Activated T-helper 2 cell treated with anti-CD3 and anti-CD28 coated beads, Interferon-gamma antibody, Interleukin-2, Interleukin-4, amounts not matched to agents 10 μg/mL and 5 μg/mL and 100 μg/mL, durations not matched to agents 14 hours and 24 hours and 36 hours (primary cell): ENCODE results near the gene EPHX1. TPM values are rescaled to one million over a fixed set of nuclear protein-coding genes. Genes with fewer than 3 reads are reported as not detected.
A peak's percentile ranks its signal among the peaks of the same experiment; 100 is the strongest.

ENCODE experiments used
- DNase-seq: peaks from one replicate; pipeline ENCODE4 v3.0.0; 2021; ENCODE audit warnings: low spot score
- H3K27ac Mint-ChIP-seq: one replicate; pipeline ENCODE4 v1.8.0; 2021; ENCODE audit warnings: mixed read lengths
- H3K27me3 Mint-ChIP-seq: one replicate; pipeline ENCODE4 v1.8.0; 2021; ENCODE audit warnings: low read depth, mixed read lengths
- H3K36me3 Mint-ChIP-seq: one replicate; pipeline ENCODE4 v1.8.0; 2021; ENCODE audit warnings: low read depth, mixed read lengths
- H3K4me1 Mint-ChIP-seq: one replicate; pipeline ENCODE4 v1.8.0; 2021; ENCODE audit warnings: low read depth, mixed read lengths
- H3K4me3 Mint-ChIP-seq: one replicate; pipeline ENCODE4 v1.8.0; 2021; ENCODE audit warnings: low read depth, mild to moderate bottlenecking, moderate library complexity, mixed read lengths
- H3K9me3 Mint-ChIP-seq: one replicate; pipeline ENCODE4 v1.8.0; 2021; ENCODE audit warnings: mixed read lengths
- intact Hi-C: fragments of 100-400 bp; cut with micrococcal nuclease; formaldehyde crosslinking; loops from one replicate; pipeline ENCODE4 v1.15.1; 2023
- total RNA-seq: library from RNA; stranded (reverse); gene quantifications from 2 replicates; pipeline ENCODE4 v1.2.3, GENCODE V29; 2022

The EPHX1 gene
- total RNA-seq, 1 donor from 2014 or later, result 2.2 TPM

- H3K27ac Mint-ChIP-seq, result no peak overlapping the region
- no peak for DNase-seq
- H3K9me3 Mint-ChIP-seq, result no peaks in the 10 kb centered on the region
- peaks cover 15% of the 10 kb centered on the region for H3K4me1 Mint-ChIP-seq
- intact Hi-C loops, result no loop called here
- H3K36me3 Mint-ChIP-seq, result peaks cover 50% of the 10 kb centered on the region
- no peak overlapping the region for H3K4me3 Mint-ChIP-seq
- H3K27me3 Mint-ChIP-seq, result no peaks in the 10 kb centered on the region
These were observed 42.6 kb downstream of the EPHX1 start for GRCh38 chr1:225852413-225853124.

GRCh38 chr1:225853441-225853840 lies 43.5 kb downstream of the EPHX1 start:
- Mint-ChIP-seq H3K27ac (no peak overlapping the region), H3K27me3 (no peaks in the 10 kb centered on the region), H3K4me1 (peaks cover 9% of the 10 kb centered on the region), H3K36me3 (peaks cover 49% of the 10 kb centered on the region), H3K4me3 (no peak overlapping the region), H3K9me3 (no peaks in the 10 kb centered on the region)
- DNase-seq, result no peak
- intact Hi-C loops, result no loop called here

- no peaks in the 10 kb centered on the region for H3K27me3 Mint-ChIP-seq
- H3K9me3 Mint-ChIP-seq, result no peaks in the 10 kb centered on the region
- peaks cover 48% of the 10 kb centered on the region for H3K36me3 Mint-ChIP-seq
- peaks cover 4% of the 10 kb centered on the region for H3K4me1 Mint-ChIP-seq
- no peak overlapping the region for H3K27ac Mint-ChIP-seq
- intact Hi-C loops, result no loop called here
- DNase-seq, result no peak
- H3K4me3 Mint-ChIP-seq, result no peak overlapping the region
These were observed 45.8 kb downstream of the EPHX1 start for GRCh38 chr1:225855503-225856300.

- no peaks in the 10 kb centered on the region for H3K9me3 Mint-ChIP-seq
- no peaks in the 10 kb centered on the region for H3K4me1 Mint-ChIP-seq
- H3K27ac Mint-ChIP-seq, result no peak overlapping the region
- no peak overlapping the region for H3K4me3 Mint-ChIP-seq
- no peaks in the 10 kb centered on the region for H3K27me3 Mint-ChIP-seq
- DNase-seq, result no peak
- intact Hi-C loops, result no loop called here
- H3K36me3 Mint-ChIP-seq, result peaks cover 43% of the 10 kb centered on the region
These were observed 47.3 kb downstream of the EPHX1 start for GRCh38 chr1:225857256-225857655.

- H3K27me3 Mint-ChIP-seq, result no peaks in the 10 kb centered on the region
- no peak for DNase-seq
- H3K4me3 Mint-ChIP-seq, result no peak overlapping the region
- H3K4me1 Mint-ChIP-seq, result peaks cover 2% of the 10 kb centered on the region
- peaks cover 40% of the 10 kb centered on the region for H3K36me3 Mint-ChIP-seq
- H3K9me3 Mint-ChIP-seq, result no peaks in the 10 kb centered on the region
- intact Hi-C loops, result no loop called here
- H3K27ac Mint-ChIP-seq, result no peak overlapping the region
These were observed 49.2 kb downstream of the EPHX1 start for GRCh38 chr1:225859151-225859550.

- H3K4me3 Mint-ChIP-seq, result no peak overlapping the region
- peaks cover 39% of the 10 kb centered on the region for H3K36me3 Mint-ChIP-seq
- H3K4me1 Mint-ChIP-seq, result peaks cover 3% of the 10 kb centered on the region
- no peak for DNase-seq
- H3K27me3 Mint-ChIP-seq, result no peaks in the 10 kb centered on the region
- intact Hi-C loops, result no loop called here
- H3K27ac Mint-ChIP-seq, result no peak overlapping the region
- no peaks in the 10 kb centered on the region for H3K9me3 Mint-ChIP-seq
These were observed 50.2 kb downstream of the EPHX1 start for GRCh38 chr1:225860107-225860506.

- Mint-ChIP-seq H3K4me1 (peaks cover 9% of the 10 kb centered on the region), H3K27ac (no peak overlapping the region), H3K36me3 (peaks cover 42% of the 10 kb centered on the region), H3K4me3 (no peak overlapping the region), H3K27me3 (no peaks in the 10 kb centered on the region), H3K9me3 (no peaks in the 10 kb centered on the region)
- DNase-seq, result no peak
- intact Hi-C loops, result no loop called here
These were observed 51.0 kb downstream of the EPHX1 start for GRCh38 chr1:225860876-225861441.

- DNase-seq, result no peak
- H3K4me1 Mint-ChIP-seq, result peaks cover 19% of the 10 kb centered on the region
- no peaks in the 10 kb centered on the region for H3K9me3 Mint-ChIP-seq
- H3K36me3 Mint-ChIP-seq, result peaks cover 50% of the 10 kb centered on the region
- no peaks in the 10 kb centered on the region for H3K27me3 Mint-ChIP-seq
- H3K27ac Mint-ChIP-seq, result no peak overlapping the region
- intact Hi-C loops, result no loop called here
- no peak overlapping the region for H3K4me3 Mint-ChIP-seq
These were observed 52.1 kb downstream of the EPHX1 start for GRCh38 chr1:225861834-225862580.

- Mint-ChIP-seq H3K27ac (no peak overlapping the region), H3K4me1 (peaks cover 21% of the 10 kb centered on the region), H3K9me3 (no peaks in the 10 kb centered on the region), H3K4me3 (no peak overlapping the region), H3K36me3 (peaks cover 54% of the 10 kb centered on the region), H3K27me3 (no peaks in the 10 kb centered on the region)
- DNase-seq, result no peak
- intact Hi-C loops, result no loop called here
These were observed 52.6 kb downstream of the EPHX1 start for GRCh38 chr1:225862581-225862950.

- H3K9me3 Mint-ChIP-seq, result no peaks in the 10 kb centered on the region
- intact Hi-C loops, result no loop called here
- no peak overlapping the region for H3K4me3 Mint-ChIP-seq
- H3K4me1 Mint-ChIP-seq, result peaks cover 24% of the 10 kb centered on the region
- no peak for DNase-seq
- no peaks in the 10 kb centered on the region for H3K27me3 Mint-ChIP-seq
- H3K36me3 Mint-ChIP-seq, result peaks cover 56% of the 10 kb centered on the region
- H3K27ac Mint-ChIP-seq, result no peak overlapping the region
These were observed 53.2 kb downstream of the EPHX1 start for GRCh38 chr1:225863167-225863566.

GRCh38 chr1:225865514-225865913 lies 55.6 kb downstream of the EPHX1 start:
- intact Hi-C loops, result loop anchor here (5.0 kb wide), 1 partner anchor 47 kb away; no protein-coding TSS in a partner anchor
- no peak overlapping the region for H3K27ac Mint-ChIP-seq
- no peaks in the 10 kb centered on the region for H3K27me3 Mint-ChIP-seq
- H3K4me1 Mint-ChIP-seq, result peaks cover 24% of the 10 kb centered on the region
- no peak overlapping the region for H3K4me3 Mint-ChIP-seq
- H3K36me3 Mint-ChIP-seq, result peaks cover 53% of the 10 kb centered on the region
- DNase-seq, result no peak
- H3K9me3 Mint-ChIP-seq, result no peaks in the 10 kb centered on the region

GRCh38 chr1:225866061-225866837 lies 56.3 kb downstream of the EPHX1 start:
- Mint-ChIP-seq H3K4me1 (peaks cover 26% of the 10 kb centered on the region), H3K36me3 (peaks cover 60% of the 10 kb centered on the region), H3K27me3 (no peaks in the 10 kb centered on the region), H3K9me3 (no peaks in the 10 kb centered on the region), H3K4me3 (peak overlapping the region; percentile 55), H3K27ac (no peak overlapping the region)
- DNase-seq, result peak; percentile 58
- intact Hi-C loops, result loop anchor here (1.0 to 5.0 kb wide), 3 partner anchors 16 to 46 kb away; partner anchors contain the start of gene TMEM63A
